Upper lobe of left lung (tissue), 4 donors: ENCODE measurements around the gene TCEA3.

Source experiments
- POLR2A ChIP-seq, 4 donors: fragments of 450-650 bp; IDR thresholded peaks; one replicate each; pipeline ENCODE4 v1.5.1; 2016 to 2017; ENCODE audit warnings: antibody characterized with exemption in 4 of 4, mild to moderate bottlenecking in 2 of 4
- TF ChIP-seq, protein P1 (sequence below), 6 experiments: fragments of 450-650 bp in 4 of 6; fragments of 200-600 bp in 2 of 6; sonication (generic) in 2 of 6; IDR thresholded peaks; one replicate each; pipeline ENCODE4 v1.5.1; 2016 to 2019; ENCODE audit warnings: antibody characterized with exemption in 6 of 6

DNA sequence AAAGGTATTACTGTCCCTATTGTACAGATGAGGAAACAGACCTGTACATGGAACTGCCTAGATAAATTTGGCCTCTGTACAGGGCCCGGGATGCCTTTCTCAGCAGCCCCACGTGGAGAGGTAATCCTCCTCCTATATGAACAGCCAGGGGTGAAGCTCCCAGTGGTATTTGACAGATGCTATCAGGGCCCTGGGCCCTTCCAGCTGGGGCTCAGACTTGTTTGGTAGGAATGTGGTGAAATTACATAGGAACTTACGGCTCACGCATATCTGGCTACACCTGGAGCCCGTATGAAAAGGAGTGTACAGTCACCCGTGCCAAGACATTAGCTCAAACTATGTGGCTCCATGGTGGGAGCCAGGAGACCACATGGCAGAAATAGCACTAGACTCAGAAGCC lies 24.8 kb upstream of the TCEA3 start:
- TF ChIP-seq, protein P1, sequence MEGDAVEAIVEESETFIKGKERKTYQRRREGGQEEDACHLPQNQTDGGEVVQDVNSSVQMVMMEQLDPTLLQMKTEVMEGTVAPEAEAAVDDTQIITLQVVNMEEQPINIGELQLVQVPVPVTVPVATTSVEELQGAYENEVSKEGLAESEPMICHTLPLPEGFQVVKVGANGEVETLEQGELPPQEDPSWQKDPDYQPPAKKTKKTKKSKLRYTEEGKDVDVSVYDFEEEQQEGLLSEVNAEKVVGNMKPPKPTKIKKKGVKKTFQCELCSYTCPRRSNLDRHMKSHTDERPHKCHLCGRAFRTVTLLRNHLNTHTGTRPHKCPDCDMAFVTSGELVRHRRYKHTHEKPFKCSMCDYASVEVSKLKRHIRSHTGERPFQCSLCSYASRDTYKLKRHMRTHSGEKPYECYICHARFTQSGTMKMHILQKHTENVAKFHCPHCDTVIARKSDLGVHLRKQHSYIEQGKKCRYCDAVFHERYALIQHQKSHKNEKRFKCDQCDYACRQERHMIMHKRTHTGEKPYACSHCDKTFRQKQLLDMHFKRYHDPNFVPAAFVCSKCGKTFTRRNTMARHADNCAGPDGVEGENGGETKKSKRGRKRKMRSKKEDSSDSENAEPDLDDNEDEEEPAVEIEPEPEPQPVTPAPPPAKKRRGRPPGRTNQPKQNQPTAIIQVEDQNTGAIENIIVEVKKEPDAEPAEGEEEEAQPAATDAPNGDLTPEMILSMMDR (IDR thresholded peaks at IDR 0.05): no peak
- TF ChIP-seq POLR2A (IDR thresholded peaks at IDR 0.05): no peak
